Measurements from ENCODE around the gene NAB2.

DNA sequence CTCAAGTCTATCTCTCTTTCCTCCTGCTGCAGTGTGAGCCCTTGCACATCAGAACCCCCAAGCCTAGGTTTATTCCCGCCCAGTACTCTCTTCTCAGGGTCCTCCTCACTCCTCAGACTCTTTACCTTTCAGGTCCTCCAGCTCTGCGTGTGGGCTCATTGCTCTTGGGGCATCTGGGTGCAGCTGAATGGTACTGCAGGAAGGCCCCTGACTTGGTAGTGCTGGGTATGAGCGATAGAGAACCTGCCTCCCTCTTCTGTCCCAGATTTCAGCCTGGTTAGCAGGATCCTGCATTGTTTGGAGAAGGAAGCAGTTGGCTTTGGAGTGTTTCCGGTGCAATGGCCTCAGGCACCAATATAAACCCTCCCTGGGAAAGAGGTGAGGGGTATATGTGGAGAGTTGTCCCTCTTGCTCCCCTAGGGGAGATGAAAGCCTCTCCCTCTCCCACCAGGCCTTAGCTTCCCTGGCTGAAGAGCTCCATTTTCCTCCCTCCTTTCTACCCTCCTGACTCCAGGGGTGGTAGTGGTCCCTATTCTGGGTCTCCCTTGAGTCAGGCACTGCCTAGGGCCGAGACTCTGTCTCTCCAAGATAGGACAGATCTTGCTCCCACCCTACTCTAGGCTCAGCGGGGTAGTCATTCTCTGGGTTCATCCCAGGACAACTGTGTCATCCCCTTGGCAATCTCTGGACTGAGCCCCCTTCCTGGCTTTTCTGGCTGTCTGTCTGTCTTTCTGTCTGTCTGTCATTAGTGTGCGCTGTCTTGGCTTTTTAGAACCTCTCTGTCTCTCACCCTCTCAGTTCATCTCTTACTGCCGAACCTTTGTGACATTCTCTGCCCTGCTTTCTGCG lies 43.2 kb downstream of the NAB2 start:
- TF ChIP-seq CTCF (IDR thresholded peaks at IDR 0.05; ENCODE audit: low read depth, low read length), result no peak
- TF ChIP-seq POLR2A (IDR thresholded peaks at IDR 0.05; ENCODE audit: extremely low read depth, insufficient read length), result no peak
- no peak for TF ChIP-seq MYC (IDR thresholded peaks at IDR 0.05; ENCODE audit: low read depth, low read length)
- TF ChIP-seq MAX (IDR thresholded peaks at IDR 0.05; ENCODE audit: low read depth, low read length), result no peak
